Measurements from ENCODE around the gene FAM20C. TPM values are rescaled to one million over a fixed set of nuclear protein-coding genes. Genes with fewer than 3 reads are reported as not detected.
"Not testable (repeated sequence)": the region's sequence is repeated elsewhere in the genome, so short reads cannot be mapped to it uniquely, and the experiment has no call there.

Gene FAM20C
- total RNA-seq, 1 donor from 2014 or later, result 22.2 TPM

DNA sequence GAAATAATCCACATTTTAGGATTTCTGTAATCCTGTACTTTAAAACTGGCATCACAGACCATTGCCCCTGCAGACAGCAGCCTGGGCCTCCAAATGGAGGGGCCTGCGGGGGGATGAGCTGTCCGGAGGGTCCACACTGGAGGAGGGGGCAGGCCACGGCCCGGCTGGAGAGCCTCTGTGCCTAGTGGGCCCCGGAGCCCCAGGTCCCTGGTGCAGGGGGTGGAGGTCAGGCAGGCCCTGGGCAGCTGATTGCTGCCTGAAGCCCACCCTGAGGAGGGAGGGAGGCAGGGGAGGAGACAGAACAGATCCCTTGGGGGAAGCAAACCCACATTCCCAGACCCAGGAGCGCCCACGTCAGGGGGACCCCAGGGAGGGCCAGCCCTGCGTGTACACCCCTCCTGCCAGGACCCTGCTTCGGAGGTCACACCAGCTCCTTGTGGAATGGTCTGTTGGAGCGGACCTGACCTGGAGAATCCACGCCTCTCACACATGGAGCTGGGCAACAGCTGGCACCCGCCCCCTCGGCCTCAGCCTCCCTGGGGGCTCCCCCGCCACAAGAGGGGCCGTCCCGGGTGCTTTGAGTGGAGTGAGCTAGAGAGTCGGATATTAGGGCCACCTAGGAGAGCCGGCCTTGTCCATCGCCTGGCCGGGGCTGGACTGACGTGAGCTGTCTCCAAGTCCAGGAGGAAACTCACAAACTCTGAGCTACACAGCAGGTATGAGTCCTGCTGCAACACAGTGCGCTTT, 12.2 kb upstream of the FAM20C start:
- no peaks in the 10 kb centered on the region for H3K27me3 ChIP-seq (ENCODE audit: low read depth)
- peaks cover 17% of the 10 kb centered on the region for H3K4me1 ChIP-seq
- H3K9me3 ChIP-seq (replicated peaks), result no peaks in the 10 kb centered on the region
- intact Hi-C loops (cut with micrococcal nuclease), result no loop called here
- TF ChIP-seq, protein P1, sequence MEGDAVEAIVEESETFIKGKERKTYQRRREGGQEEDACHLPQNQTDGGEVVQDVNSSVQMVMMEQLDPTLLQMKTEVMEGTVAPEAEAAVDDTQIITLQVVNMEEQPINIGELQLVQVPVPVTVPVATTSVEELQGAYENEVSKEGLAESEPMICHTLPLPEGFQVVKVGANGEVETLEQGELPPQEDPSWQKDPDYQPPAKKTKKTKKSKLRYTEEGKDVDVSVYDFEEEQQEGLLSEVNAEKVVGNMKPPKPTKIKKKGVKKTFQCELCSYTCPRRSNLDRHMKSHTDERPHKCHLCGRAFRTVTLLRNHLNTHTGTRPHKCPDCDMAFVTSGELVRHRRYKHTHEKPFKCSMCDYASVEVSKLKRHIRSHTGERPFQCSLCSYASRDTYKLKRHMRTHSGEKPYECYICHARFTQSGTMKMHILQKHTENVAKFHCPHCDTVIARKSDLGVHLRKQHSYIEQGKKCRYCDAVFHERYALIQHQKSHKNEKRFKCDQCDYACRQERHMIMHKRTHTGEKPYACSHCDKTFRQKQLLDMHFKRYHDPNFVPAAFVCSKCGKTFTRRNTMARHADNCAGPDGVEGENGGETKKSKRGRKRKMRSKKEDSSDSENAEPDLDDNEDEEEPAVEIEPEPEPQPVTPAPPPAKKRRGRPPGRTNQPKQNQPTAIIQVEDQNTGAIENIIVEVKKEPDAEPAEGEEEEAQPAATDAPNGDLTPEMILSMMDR (IDR thresholded peaks at IDR 0.05; ENCODE audit: borderline replicate concordance), result no peak
- H3K4me3 ChIP-seq, result no peak overlapping the region
- peak overlapping the region; percentile 79 for H3K27ac ChIP-seq (replicated peaks)
- H3K36me3 ChIP-seq, result no peaks in the 10 kb centered on the region
- no peak for DNase-seq

DNA sequence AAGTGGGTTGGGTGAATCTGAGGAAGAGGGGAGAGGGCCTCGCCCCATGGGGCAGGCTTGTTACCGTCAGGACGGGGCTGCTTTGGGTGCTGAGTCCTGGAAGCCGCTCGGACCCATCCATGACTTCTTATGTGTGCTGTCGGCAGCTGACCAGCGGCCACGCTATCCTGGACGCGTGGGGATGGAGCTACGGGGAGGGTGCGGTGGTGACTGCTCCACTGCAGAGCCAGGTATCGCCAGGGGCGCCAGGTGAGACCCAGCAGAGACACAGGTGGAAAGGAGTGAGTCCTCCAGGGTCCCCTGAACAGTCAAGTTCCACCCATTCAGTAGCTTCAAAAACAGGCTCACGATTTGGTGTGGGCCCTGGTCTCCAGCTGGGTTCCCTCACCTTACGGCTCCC, 10.6 kb upstream of the FAM20C start:
- Histone ChIP-seq H3K4me1 (peaks cover 17% of the 10 kb centered on the region), H3K27me3 (ENCODE audit: low read depth) (no peaks in the 10 kb centered on the region), H3K9me3 (replicated peaks) (no peaks in the 10 kb centered on the region), H3K4me3 (no peak overlapping the region), H3K36me3 (no peaks in the 10 kb centered on the region), H3K27ac (replicated peaks) (no peak overlapping the region)
- TF ChIP-seq, protein P1 (IDR thresholded peaks at IDR 0.05; ENCODE audit: borderline replicate concordance), result no peak
- intact Hi-C loops (cut with micrococcal nuclease), result no loop called here
- no peak for DNase-seq

- H3K27me3 ChIP-seq (ENCODE audit: low read depth); H3K9me3 ChIP-seq (replicated peaks); intact Hi-C loops (cut with micrococcal nuclease); H3K36me3 ChIP-seq; DNase-seq; H3K27ac ChIP-seq (replicated peaks); H3K4me3 ChIP-seq: not testable (repeated sequence)
- H3K4me1 ChIP-seq, result peaks cover 17% of the 10 kb centered on the region
Measured at GRCh38 chr7:182502-182901, 9.9 kb upstream of the FAM20C start.

DNA sequence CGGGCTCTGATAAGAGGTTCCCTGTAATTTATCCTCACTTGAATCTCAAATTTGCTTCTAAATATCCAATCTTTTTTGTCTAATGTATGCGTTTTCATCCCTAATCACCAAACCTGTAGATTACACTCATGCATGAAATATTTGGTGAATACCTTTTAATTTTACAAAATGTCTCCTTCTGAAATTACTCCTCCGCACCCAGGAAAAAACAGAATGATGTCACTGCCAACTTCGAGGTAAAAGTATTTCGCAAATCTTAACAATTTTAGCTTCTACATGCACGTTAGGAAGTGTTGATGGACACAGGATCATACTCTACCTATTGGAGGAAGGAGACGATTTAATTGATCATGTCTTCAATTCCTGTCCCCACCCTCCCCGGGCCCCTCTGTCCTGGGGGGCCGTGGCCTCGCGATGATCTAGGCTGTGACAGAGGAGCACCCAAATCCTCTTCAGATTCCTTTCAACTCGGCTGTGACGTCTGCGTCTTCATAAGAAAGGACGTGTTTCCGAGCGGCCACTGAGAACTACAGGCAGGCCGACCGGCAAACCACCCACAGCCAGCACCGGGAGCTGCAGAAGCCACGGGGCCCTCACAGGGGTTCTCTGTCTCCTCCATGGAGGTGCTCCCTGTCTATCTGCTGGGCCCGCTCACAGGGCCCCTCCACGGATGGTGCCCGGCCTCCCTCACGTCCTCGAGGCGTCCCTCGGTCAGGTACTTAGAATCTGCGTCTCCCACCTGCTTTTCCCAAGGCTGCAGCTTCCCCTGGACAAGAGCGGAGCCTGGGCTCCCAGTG, 8.7 kb upstream of the FAM20C start:
- Histone ChIP-seq H3K27ac (replicated peaks) (no peak overlapping the region), H3K4me3 (no peak overlapping the region), H3K4me1 (peaks cover 17% of the 10 kb centered on the region), H3K27me3 (ENCODE audit: low read depth) (no peaks in the 10 kb centered on the region), H3K36me3 (no peaks in the 10 kb centered on the region), H3K9me3 (replicated peaks) (no peaks in the 10 kb centered on the region)
- intact Hi-C loops (cut with micrococcal nuclease), result no loop called here
- DNase-seq, result no peak
- TF ChIP-seq, protein P1 (IDR thresholded peaks at IDR 0.05; ENCODE audit: borderline replicate concordance), result no peak

- H3K4me1 ChIP-seq, result peaks cover 16% of the 10 kb centered on the region
- TF ChIP-seq, protein P1 (IDR thresholded peaks at IDR 0.05; ENCODE audit: borderline replicate concordance), result no peak
- H3K9me3 ChIP-seq (replicated peaks), result no peaks in the 10 kb centered on the region
- H3K36me3 ChIP-seq, result no peaks in the 10 kb centered on the region
- no peak overlapping the region for H3K27ac ChIP-seq (replicated peaks)
- intact Hi-C loops (cut with micrococcal nuclease), result no loop called here
- H3K4me3 ChIP-seq, result no peak overlapping the region
- H3K27me3 ChIP-seq (ENCODE audit: low read depth), result no peaks in the 10 kb centered on the region
- no peak for DNase-seq
Measured at GRCh38 chr7:184294-185264, 7.8 kb upstream of the FAM20C start.

Data from left ventricle myocardium inferior (tissue), 1 donor.